HG03432 (cell line): Measurements from ENCODE around the gene SLC22A23.

Source experiments
- ATAC-seq: cut with Tn5 transposase; IDR thresholded peaks from one replicate; pipeline ENCODE4 v1.9.1; 2021; ENCODE audit warnings: mild to moderate bottlenecking, moderate library complexity; ENCODE audit not compliant: unreplicated experiment

The SLC22A23 gene

DNA sequence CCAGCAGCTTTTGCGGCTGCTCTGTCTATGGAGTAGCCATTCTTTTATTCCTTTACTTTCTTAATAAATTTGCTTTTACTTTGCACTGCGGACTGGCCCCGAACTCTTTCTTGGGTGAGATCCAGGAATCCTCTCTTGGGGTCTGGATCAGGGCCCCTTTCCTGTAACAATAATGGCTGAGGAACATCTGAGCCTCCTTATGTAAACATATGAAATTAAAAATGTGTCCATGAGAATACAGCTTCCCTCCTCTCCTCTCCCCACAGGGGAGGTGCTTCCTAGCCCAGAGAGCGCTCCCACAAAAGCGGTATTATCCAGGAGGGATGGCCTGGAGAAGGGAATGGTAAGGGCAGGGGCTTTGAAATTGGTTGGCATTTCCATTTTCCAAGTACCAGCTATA is 117.0 kb downstream of the SLC22A23 start:
- no peak for ATAC-seq

DNA sequence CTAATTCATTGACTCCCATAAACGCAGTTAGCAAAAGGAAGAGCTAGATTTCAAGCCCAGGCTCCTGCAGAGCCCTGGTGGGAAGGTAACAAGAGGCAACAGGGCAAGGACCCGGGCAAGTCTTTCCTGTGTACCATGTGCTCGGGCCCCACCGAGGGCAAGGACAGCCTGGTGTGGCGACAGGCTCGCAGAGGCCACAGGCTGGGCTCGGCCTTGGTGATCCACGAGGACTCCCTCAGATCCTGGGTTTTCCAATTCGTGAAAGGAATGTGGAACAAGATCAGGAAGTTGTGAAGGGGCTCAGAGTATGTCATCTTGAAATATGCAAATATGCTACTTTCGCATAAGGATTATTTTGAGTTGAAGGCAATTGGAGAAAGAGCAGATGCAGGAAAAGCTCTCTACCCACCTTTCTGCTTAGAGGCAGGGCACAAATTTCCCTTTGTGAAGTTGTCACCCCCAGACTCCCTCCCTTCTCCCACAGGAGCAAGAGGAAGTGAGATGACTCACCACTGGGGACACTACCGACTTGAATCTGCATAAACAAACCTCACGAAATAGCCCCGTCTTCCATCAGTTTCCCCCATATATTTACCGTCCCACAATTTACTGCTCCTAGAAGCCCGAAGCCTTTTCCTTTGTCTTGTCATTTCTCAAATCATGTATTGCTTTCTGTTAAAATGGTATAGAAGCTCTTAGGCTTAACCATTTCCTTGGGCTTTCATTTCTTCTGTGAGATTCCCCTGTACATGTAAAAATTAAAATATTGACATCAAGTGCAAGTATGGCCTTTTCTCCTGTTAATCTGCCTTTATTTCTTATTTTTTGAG is 119.1 kb downstream of the SLC22A23 start:
- no peak for ATAC-seq

DNA sequence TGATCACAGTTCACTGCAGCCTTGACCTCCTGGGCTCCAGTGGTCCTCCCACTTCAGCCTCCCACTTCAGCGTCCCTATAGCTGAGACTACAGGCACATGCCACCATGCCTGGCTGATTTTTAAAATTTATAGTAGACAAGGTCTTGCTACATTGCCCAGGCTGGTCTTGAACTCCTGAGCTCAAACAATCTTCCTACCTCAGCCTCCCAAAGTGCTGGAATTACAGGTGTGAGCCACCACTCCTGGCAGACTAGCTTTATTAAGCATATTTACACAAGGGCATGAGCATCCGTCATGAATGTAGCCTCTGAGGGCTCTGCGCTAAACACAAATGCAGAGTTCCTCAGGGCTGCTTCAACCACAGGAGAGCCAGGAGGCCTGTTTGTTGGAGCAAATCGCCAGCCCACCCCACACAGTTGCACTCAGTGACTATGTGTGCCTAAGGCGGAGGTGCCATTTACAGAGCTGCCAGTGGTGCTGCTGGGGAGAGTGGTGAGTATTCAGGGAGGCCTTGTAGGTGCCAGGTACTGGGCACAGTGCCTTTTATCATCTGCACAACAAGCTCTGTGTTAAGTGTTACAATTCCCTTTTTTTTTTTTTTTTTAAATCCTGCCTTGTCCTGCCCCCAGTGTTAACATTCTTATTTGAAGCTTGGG is 119.9 kb downstream of the SLC22A23 start:
- no peak for ATAC-seq

DNA sequence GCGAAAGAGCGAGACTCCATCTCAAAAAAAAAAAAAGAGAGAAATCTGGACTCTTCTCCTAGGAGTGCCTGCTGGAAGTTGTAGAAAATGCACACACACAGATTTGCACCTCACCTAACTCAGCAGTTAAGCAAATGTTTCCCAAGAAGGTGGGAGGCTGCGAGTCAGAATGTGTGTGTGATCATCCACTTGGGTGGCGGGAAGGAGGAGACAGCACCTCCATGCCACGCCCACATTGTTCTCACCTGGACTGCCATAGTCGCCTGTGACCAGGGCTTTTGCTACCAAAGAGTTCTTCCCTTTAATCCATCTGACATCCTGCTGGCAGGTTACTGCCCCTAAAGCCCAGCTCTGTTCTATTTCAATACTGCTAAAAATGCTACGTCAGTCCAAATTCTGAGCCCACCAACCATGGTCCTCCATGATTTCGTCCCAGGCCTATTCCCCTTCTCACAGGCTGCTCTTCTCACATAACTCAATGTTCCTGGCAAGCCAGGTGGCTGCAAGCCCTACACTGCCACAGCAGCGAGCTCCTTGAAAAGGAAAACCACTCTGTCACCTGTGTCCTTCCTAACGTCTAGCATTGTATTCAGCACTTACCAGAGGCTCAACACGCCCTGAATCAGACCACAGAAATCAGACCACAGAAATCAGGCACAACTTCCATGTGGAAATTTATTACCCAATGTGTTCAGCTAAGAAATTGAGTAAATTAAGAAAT is 120.6 kb downstream of the SLC22A23 start:
- no peak for ATAC-seq

DNA sequence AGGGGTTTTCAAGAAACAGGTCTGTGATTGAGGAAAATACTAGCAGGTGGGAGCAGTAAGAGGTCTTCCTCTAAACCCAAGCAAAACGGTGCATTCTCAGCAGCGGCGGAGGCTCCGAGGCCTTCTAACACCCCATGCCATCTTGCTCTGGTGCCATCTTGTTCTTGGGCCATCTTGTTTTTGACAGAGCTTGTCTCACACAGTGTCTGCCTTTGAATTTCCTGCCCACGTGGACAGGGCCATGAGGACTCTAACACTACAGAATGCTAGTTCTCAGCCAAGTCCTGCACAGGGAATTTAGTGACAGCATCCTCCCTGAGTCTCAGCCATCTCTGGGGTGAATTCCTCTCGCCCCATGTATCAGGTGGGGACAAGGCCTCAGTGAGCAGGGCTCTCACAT is 121.7 kb downstream of the SLC22A23 start:
- ATAC-seq: no peak

DNA sequence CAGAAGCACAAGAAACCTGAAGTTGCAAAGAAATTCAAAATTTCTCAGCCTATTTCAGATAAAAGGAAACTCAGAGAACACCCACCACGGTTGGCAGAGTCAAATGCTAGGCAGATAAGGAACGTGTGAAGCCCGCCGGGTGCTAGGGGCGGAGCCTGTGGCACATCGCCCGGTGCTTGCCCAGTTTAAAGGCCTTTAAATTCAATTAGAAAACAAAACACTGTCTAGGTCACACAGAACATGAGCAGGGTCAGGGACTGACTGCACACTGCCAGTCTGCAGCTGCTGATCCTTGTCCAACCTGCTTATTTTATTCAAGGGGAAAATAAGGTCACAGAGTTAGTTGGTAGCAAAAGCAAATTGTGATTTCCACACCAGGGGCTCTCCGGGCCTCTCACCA is 122.3 kb downstream of the SLC22A23 start:
- no peak for ATAC-seq

DNA sequence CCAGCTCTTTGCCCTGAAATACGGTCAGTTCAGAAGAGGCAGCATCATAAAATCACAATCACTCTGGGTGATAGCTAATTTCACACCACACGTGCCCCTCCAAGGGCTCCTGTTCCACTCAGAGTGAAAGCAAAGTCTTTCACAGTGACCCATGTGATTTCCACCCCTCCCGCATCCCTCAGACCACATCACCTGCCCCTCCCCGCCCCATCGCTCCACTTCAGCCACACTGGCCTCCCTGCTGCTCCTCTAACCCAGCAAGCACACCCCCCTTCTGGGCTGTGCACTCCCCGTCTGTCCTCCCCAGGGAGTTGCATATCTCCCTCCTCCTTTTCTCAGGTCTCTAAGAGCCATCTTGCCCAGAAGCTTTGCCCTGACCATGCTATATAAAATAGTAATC is 123.6 kb downstream of the SLC22A23 start:
- ATAC-seq: peak; percentile 82

DNA sequence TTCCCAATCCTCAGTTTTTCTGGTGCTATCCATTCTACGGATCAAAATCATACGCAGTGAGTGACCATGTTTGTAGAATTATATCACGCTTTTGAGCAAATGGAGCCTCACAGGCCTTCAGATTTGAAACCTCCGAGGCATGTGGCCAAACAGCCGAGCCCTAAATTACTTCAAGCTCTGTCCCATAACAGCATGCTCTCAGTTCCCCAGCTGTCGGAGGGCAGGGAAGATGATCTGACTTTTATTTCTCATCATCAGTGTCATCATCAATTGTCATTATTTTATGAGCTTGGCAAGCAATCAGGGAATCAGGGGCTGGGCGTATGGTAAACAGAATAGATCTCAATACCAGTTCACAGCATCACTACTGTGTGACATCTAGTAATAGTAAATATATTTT is 124.9 kb downstream of the SLC22A23 start:
- no peak for ATAC-seq

DNA sequence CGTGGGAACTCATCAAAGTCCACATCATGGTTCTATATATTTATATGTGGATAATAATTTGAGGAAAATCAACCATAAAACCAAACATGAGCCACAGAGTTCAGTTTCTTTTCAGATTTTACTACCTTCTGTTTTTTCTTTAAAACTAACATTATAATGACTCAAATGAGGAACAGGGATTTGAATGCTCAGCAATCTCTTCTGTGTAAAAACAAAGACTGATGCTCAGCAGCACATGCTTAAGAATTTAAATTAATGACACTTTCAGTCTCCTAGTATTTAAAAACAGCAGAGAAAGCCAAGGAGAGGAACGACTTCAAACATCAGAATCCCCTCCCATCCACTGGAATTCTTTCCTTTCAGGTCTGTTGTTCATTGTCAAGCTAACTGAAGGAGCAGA is 125.4 kb downstream of the SLC22A23 start:
- ATAC-seq: no peak

DNA sequence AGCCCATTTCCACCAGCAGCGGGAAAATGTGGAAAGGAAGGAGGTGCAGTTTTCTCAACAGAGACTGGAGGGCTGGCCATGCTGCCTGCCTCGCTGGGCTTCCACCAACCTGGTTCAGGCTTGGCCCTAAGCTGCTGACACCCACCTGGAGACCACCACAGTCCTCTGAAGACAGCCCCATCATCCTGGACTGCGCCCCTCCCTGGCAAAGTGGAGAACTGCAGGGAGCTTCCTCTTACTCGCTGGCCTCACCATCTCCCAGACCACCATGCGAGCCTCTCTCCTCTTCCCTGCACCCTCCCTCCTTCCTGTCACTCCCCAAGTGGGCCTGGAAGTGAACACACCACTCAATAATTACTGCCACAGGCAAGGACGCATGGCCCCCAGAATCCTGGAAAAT is 126.7 kb downstream of the SLC22A23 start:
- ATAC-seq: no peak

DNA sequence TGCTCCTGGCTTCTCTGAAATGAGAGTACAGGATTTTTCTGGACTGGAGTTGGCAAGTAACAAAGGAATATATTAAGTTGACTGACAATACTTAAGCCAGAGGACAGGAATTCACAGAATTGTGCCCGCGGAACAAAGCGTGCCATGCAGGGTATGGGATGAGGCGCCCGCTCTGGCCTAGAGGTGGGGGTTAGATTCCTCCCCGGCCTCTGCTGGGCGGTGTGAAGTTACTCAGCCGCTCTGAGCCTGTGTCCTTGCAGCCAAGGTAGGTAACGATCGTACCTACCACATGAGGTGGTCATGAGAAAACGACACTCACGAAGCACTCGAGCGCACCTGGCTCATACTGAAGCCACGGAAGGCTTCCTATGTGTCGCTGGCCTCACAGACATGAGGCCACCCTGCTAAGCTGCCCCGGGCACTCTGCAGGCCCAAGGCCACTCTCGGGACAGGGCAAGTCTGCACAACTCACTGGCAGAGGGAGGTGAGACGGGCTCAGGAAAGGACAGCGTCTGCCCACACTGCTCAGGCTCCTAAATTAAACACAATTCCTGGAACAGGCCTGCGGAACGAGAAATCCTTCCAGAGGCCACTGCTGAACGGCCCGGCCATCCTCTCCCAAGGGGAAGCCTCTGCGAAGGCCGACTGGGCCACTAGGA is 127.3 kb downstream of the SLC22A23 start:
- no peak for ATAC-seq

DNA sequence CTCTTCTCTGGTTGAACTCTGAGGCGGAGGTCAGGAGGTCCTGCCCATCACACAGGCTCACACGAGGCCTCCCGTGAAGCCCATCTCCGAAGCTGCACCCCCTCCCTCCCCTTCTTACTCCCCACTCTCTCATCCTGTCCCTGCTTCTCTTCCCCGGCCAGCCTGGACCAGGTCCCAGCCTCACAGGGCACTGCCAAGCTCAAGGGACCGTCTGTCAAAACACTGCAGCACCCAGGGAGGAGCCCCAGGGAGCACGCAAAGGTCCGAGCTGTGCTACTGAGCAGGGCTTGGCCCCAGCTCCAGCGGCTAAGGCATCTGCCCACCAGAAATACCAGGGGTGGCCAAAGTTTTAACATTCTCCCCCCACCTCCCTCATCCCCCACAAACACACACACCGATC is 128.1 kb downstream of the SLC22A23 start:
- no peak for ATAC-seq

DNA sequence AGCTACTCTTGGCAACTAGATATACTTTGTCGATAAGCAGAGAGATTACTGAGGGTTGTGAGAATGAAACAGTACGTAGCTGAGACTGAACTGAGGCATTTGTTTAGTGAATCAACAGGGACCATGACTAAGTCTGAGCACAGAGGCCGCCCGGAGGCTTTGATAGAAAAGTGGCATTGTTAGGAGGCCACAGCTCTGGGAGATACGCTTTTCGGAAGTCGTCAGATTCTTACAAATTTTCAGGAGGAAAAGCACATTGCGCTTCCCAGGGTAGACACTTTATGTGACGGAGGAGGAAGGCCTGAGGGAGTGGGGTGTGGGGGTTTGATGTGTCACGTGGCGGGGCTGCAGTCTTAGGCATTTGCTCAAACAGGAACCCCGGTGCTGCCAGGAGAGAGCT is 128.7 kb downstream of the SLC22A23 start:
- no peak for ATAC-seq

DNA sequence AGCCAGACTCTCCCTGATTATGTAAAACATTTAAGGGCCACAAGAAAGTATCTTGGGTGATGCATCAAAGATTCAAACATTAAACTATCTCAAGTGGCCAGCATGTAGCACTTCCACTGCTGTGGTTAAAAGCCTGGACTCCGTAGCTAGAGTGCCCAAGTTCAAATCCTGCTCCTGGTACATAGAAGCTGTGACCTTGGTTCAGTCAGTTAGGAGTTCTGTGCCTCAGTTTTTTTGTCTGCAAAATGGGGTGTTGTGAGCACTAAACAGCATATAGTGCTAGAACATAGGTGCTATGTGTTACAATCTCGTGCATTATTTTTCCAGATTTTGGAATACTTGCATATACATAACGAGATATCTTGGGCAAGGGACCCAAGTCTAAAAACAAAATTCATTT is 129.4 kb downstream of the SLC22A23 start:
- ATAC-seq: no peak

DNA sequence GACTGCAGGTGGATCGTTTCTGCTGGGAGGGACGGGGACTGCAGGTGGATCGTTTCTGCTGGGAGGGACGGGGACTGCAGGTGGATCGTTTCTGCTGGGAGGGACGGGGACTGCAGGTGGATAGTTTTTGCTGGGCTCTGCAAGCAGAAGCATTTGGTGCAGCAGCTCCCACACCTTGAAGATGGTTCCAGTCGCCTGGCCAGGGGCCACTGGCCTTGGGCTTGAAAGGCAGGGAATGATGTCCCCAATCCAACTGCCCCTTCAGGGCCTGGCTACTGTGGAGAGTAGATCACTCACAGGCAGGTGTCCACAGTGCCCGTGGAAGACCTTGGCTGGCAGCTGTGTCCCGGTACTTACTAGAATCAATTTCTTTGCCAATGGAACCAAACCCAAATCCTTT is 129.9 kb downstream of the SLC22A23 start:
- no peak for ATAC-seq

DNA sequence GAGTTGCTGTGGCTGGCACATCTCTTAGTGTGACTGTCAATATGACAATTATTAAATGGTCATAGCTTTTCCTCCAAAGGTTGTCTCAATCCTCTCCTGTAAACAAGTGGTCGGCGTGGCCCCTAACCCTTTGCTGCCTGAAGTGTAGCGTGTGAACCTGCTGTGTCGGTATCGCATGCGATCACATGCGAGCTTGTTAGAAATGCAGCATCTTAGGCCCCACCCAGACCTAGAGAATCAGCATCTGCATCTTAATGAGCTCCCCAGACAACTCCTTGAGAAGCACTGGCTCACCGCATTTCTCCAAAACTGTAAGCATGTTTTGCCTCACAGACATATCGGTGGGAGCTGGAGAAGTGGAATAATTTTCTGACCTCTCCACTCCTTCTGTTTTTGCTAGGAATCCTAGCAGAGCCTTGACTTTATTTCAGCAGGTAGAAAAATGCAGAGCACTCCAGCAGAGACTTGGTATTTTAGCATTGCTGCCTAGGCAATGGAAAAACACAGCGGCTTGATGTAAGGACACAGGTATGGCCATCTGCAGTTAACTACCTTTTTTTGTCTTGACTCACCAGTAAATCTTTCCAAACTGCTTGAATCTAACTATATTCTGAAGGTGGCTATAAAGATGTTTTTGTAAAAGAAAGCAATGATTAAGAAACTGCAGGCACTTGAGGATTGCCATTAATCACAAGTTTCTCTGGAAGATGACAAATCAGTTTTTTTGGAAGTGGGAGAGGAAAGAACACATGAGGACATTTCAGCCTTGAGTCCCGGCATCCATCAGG is 130.5 kb downstream of the SLC22A23 start:
- ATAC-seq: no peak

DNA sequence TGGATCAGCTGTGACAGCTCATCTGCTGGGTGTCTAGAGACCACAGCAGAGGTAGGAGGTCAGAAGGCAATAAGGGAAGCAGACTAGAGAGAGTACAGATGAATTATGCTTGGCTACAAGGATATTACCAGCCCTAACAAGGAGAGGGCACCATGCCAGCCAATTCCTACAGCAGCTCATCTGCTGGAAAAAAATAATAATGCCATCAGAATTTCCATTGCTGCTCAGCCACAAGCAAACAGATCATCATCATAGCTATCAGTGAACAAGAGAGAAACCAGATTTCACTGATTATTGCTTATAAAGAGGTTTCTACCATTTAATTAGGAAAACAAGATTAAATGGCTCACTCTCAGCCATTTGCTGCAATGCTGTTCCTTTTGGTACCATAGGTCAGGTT is 131.6 kb downstream of the SLC22A23 start:
- ATAC-seq: no peak

DNA sequence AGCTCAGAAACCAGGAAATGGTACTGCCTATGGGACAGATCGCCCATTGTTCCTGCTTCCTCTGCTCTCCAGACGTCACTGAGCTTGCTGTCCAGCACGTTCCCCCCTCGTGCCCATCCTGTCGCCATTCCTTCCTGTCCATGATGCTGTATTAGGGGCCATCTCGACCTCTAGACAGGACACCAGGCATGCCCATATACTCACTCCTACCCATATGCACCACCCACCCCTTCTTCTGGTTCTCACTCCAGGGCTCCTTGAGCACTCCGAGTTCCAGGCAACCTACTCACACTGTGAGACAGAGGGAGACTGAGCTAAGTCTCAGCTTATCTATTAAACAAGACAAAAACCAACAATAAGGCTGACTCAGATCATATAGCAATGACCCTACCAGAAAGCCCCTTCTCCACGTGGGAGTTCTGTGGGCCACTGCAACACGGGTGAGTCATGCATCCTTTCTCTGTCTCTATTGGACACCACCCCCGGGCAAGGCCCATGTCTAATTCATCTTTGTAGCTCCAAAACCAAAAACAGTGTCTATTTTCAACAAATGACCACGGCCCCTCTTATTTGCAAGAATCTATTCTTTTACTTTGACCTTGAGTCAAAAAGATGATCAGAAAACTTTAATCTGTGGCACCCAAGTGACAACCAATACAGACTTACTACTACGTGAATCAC is 132.4 kb downstream of the SLC22A23 start:
- ATAC-seq: peak; percentile 86

DNA sequence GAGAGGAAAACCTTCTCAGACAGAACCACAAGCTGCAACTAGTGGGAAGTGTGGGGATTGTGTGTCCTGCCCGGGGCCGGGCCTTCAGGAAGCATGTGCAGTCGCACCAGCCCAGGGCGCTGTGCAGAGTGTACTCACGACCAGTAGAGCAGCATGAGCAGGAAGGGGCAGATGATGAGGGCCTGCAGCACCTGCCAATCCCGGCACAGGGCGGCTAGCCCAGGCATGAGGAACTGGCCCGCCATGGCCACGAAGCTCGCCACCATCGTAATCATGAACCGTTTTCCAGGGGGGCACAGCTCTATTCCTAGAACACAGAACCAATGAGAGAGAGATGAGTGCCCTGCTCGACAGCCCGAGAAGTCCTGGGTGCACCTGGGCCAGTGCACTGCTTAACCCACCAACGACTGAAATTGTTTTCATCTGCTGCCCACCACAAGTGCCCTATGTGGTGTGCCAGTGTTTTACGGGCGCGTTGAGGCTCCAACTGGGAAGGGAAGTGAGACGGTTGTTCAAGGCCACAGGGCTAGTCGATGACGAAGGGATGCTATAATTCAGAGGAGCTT is 133.1 kb downstream of the SLC22A23 start:
- no peak for ATAC-seq

DNA sequence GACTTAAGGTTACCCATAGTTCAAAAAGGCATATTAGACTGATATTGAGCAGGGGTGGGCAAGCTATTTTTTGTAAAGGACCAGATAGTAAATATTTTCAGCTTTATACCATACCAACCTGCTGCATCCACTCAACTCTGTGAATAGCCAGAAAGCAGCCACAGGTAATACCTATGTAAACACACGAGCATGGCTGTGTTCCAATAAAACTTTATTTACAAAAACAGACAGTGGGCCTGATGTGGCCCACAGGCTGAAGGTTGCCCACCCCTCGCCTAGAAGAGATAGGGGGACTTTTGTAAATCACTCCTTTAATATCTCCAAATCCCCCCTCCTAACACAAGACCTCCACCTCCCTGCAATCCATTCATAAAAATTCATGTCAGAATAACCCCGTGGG is 133.7 kb downstream of the SLC22A23 start:
- no peak for ATAC-seq
